CD14-positive monocyte (primary cell): ENCODE data around the gene SVIL. TPM values are rescaled to one million over a fixed set of nuclear protein-coding genes. Genes with fewer than 3 reads are reported as not detected.
"Not testable (repeated sequence)": the region's sequence is repeated elsewhere in the genome, so short reads cannot be mapped to it uniquely, and the experiment has no call there.

Experiments used
- DNase-seq, 3 donors: peaks; one replicate each; pipeline ENCODE4 v3.0.0-alpha.2; 2011 to 2022
- H2AFZ ChIP-seq: 2 replicates; pipeline ENCODE4 v1.6.0; 2012; ENCODE audit warnings: mild to moderate bottlenecking, low read depth, low read length, inconsistent platforms; ENCODE audit not compliant: insufficient read depth, poor library complexity, severe bottlenecking
- H3K27ac ChIP-seq, 2 donors: 1 replicate in 1 of 2; 2 replicates in 1 of 2; pipeline ENCODE4 v1.5.1; 2012 to 2013; ENCODE audit warnings: low read length in 2 of 2, control low read depth in 1 of 2, inconsistent platforms in 1 of 2, low read depth in 1 of 2, mild to moderate bottlenecking in 1 of 2
- H3K27me3 ChIP-seq, 2 donors: one replicate each; pipeline versions ENCODE4 v1.6.0 to v1.6.1; 2011 to 2013; ENCODE audit warnings: low read length in 2 of 2; ENCODE audit not compliant: control insufficient read depth in 2 of 2, insufficient read depth in 2 of 2
- H3K36me3 ChIP-seq, 2 donors: replicated peaks in 1 of 2; 1 replicate in 1 of 2; 2 replicates in 1 of 2; pipeline versions ENCODE4 v1.5.1 to v1.6.1; 2012 to 2013; ENCODE audit warnings: low read length in 2 of 2, control low read depth in 1 of 2, inconsistent platforms in 1 of 2, mild to moderate bottlenecking in 1 of 2; ENCODE audit not compliant: insufficient read depth in 2 of 2, control insufficient read depth in 1 of 2
- H3K4me1 ChIP-seq, 2 donors: 1 replicate in 1 of 2; 2 replicates in 1 of 2; pipeline versions ENCODE4 v1.5.1 to v1.6.1; 2012 to 2013; ENCODE audit warnings: low read length in 2 of 2, control low read depth in 1 of 2, inconsistent platforms in 1 of 2, mild to moderate bottlenecking in 1 of 2, moderate library complexity in 1 of 2; ENCODE audit not compliant: insufficient read depth in 2 of 2, control insufficient read depth in 1 of 2
- H3K4me2 ChIP-seq: replicated peaks from 2 replicates; pipeline ENCODE3; 2012; ENCODE audit warnings: low read length, moderate library complexity, mild to moderate bottlenecking; ENCODE audit not compliant: poor library complexity, severe bottlenecking; ENCODE audit errors: extremely low read depth
- H3K4me3 ChIP-seq, 3 experiments: fragments of 200-600 bp in 1 of 3; sonication (generic) in 1 of 3; replicated peaks in 1 of 3; 1 replicate in 2 of 3; 2 replicates in 1 of 3; pipeline ENCODE4 v1.5.1; 2011 to 2013; ENCODE audit warnings: low read length in 3 of 3, mild to moderate bottlenecking in 3 of 3, control low read depth in 2 of 3, low read depth in 2 of 3, inconsistent platforms in 1 of 3, moderate library complexity in 1 of 3
- H3K79me2 ChIP-seq: 2 replicates; pipeline ENCODE4 v1.6.0; 2012; ENCODE audit warnings: mild to moderate bottlenecking, control low read depth, inconsistent platforms, low read length, moderate library complexity; ENCODE audit not compliant: insufficient read depth
- H3K9ac ChIP-seq: 2 replicates; pipeline ENCODE4 v1.6.0; 2017; ENCODE audit warnings: low read length, mild to moderate bottlenecking; ENCODE audit not compliant: insufficient read depth, poor library complexity, severe bottlenecking
- H3K9me3 ChIP-seq, 2 donors: replicated peaks in 1 of 2; 1 replicate in 1 of 2; 2 replicates in 1 of 2; pipeline versions ENCODE4 v1.5.1 to v1.6.1; 2012 to 2013; ENCODE audit warnings: low read length in 2 of 2, control low read depth in 1 of 2; ENCODE audit not compliant: control insufficient read depth in 1 of 2, insufficient read depth in 1 of 2
- H4K20me1 ChIP-seq: 2 replicates; pipeline ENCODE4 v1.6.0; 2012; ENCODE audit warnings: mild to moderate bottlenecking, low read length, control low read depth, moderate library complexity; ENCODE audit not compliant: insufficient read depth
- H3K27ac Mint-ChIP-seq, 7 donors: one replicate each; pipeline ENCODE4 v1.8.0; 2020; ENCODE audit warnings: mild to moderate bottlenecking in 7 of 7, mixed read lengths in 7 of 7, moderate library complexity in 6 of 7, inconsistent platforms in 2 of 7
- H3K27me3 Mint-ChIP-seq, 3 donors: one replicate each; pipeline ENCODE4 v1.8.0; 2021 to 2022; ENCODE audit warnings: low read depth in 3 of 3, mild to moderate bottlenecking in 3 of 3, mixed read lengths in 3 of 3, moderate library complexity in 3 of 3, inconsistent platforms in 1 of 3
- H3K36me3 Mint-ChIP-seq, 2 donors: one replicate each; pipeline ENCODE4 v1.8.0; 2020; ENCODE audit warnings: mixed read lengths in 2 of 2, inconsistent platforms in 1 of 2, mild to moderate bottlenecking in 1 of 2
- H3K4me1 Mint-ChIP-seq: one replicate; pipeline ENCODE4 v1.8.0; 2020; ENCODE audit warnings: mild to moderate bottlenecking, mixed read lengths
- H3K4me3 Mint-ChIP-seq, 2 donors: one replicate each; pipeline ENCODE4 v1.8.0; 2020; ENCODE audit warnings: mild to moderate bottlenecking in 2 of 2, mixed read lengths in 2 of 2, moderate library complexity in 1 of 2
- H3K9me3 Mint-ChIP-seq, 7 donors: one replicate each; pipeline ENCODE4 v1.8.0; 2020 to 2022; ENCODE audit warnings: mixed read lengths in 7 of 7, mild to moderate bottlenecking in 6 of 7, moderate library complexity in 6 of 7, inconsistent platforms in 2 of 7
- WGBS: methylation state at CpG from one replicate; pipeline ENCODE4 v1.1.5; 2013; ENCODE audit warnings: missing lambda C conversion rate; ENCODE audit not compliant: insufficient coverage; 5-methylcytosine and 5-hydroxymethylcytosine counted together
- intact Hi-C, 2 donors: fragments of 100-400 bp; cut with micrococcal nuclease; formaldehyde crosslinking; loops; one replicate each; pipeline versions ENCODE4 v1.15.0 to v1.15.1; 2023
- polyA plus RNA-seq, 3 donors: library from polyadenylated mRNA; depleted of rRNA in 1 of 3; unstranded in 2 of 3; stranded (reverse) in 1 of 3; fragments of 300-500 nt in 2 of 3; fragments of >200 nt in 1 of 3; fragmentation: Illumina TruSeq in 2 of 3; gene quantifications; 1 replicate in 2 of 3; 2 replicates in 1 of 3; pipeline ENCODE4 v1.2.3, GENCODE V29; 2012 to 2021
- TF ChIP-seq, protein P1 (sequence below): fragments of 200-600 bp; IDR thresholded peaks from one replicate; pipeline ENCODE4 v1.8.0; 2022; ENCODE audit warnings: antibody characterized with exemption, mild to moderate bottlenecking

Gene SVIL
- polyA plus RNA-seq, 3 donors, result 2.1 to 14.3 (median 5.8) TPM

DNA sequence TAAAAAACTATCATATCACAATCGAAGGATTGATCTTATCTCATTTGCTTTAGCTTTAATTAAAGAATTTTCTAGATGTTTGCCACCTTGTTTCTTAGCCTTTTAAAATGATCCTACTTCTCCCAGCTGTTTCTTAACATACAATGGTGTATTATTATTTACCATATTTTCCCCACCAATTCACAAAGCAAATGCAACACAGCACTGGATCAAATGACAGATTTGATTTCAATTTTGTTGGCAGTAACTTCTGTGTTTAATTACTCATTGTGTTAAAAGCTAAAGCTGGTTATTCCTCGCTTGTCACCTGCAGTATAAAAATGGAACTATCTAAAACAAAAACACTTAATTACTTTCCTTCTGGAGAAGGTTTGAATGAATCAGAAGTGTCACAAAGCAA is 19.6 kb downstream of the SVIL start:
- Histone ChIP-seq H3K4me3 (no peak overlapping the region), H2AFZ (no peak overlapping the region), H4K20me1 (peaks cover 29% of the 10 kb centered on the region), H3K4me1 (no peaks in the 10 kb centered on the region), H3K9me3 (peaks cover 0 to 1% of the 10 kb centered on the region in 2 donors), H3K9ac (no peak overlapping the region), H3K27me3 (no peaks in the 10 kb centered on the region), H3K27ac (no peak overlapping the region), H3K79me2 (peaks cover 23% of the 10 kb centered on the region), H3K36me3 (peaks cover 0 to 6% of the 10 kb centered on the region in 2 donors), H3K4me2 (no peak overlapping the region)
- intact Hi-C loops, result no loop called here
- H3K27me3 Mint-ChIP-seq, result no peaks in the 10 kb centered on the region
- no peak overlapping the region for H3K4me3 Mint-ChIP-seq
- WGBS, result no CpG with 5 or more reads among the region's 2 CpGs
- peaks cover 15 to 30% of the 10 kb centered on the region in 2 donors for H3K36me3 Mint-ChIP-seq
- peaks cover 3% of the 10 kb centered on the region for H3K4me1 Mint-ChIP-seq
- DNase-seq, result no peak
- peak overlapping the region in 1 of 7 donors; percentile 38 for H3K27ac Mint-ChIP-seq
- H3K9me3 Mint-ChIP-seq, result peaks cover under 1 to 10% (median 6%) of the 10 kb centered on the region in 7 donors
- TF ChIP-seq, protein P1, sequence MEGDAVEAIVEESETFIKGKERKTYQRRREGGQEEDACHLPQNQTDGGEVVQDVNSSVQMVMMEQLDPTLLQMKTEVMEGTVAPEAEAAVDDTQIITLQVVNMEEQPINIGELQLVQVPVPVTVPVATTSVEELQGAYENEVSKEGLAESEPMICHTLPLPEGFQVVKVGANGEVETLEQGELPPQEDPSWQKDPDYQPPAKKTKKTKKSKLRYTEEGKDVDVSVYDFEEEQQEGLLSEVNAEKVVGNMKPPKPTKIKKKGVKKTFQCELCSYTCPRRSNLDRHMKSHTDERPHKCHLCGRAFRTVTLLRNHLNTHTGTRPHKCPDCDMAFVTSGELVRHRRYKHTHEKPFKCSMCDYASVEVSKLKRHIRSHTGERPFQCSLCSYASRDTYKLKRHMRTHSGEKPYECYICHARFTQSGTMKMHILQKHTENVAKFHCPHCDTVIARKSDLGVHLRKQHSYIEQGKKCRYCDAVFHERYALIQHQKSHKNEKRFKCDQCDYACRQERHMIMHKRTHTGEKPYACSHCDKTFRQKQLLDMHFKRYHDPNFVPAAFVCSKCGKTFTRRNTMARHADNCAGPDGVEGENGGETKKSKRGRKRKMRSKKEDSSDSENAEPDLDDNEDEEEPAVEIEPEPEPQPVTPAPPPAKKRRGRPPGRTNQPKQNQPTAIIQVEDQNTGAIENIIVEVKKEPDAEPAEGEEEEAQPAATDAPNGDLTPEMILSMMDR, result no peak

GRCh38 chr10:29614289-29614688 is 20.5 kb downstream of the SVIL start:
- H3K27ac ChIP-seq, H3K4me3 ChIP-seq, H3K4me2 ChIP-seq, H3K4me1 Mint-ChIP-seq, H3K9ac ChIP-seq, H3K4me3 Mint-ChIP-seq, H3K4me1 ChIP-seq, H3K27me3 ChIP-seq, H3K27me3 Mint-ChIP-seq, intact Hi-C loops, DNase-seq, H2AFZ ChIP-seq: not testable (repeated sequence)
- Histone ChIP-seq H4K20me1 (peaks cover 27% of the 10 kb centered on the region), H3K9me3 (peaks cover 0 to 11% of the 10 kb centered on the region in 2 donors), H3K79me2 (peaks cover 16% of the 10 kb centered on the region), H3K36me3 (peaks cover 0 to 13% of the 10 kb centered on the region in 2 donors)
- Mint-ChIP-seq H3K27ac (peak overlapping the region in 1 of 7 donors; percentile 52), H3K9me3 (peaks cover 8 to 16% (median 12%) of the 10 kb centered on the region in 7 donors), H3K36me3 (peaks cover 23 to 39% of the 10 kb centered on the region in 2 donors)
- no CpG with 5 or more reads among the region's 1 CpG for WGBS
